NCI-H2227 treated with DMSO at 0.1 percent for 48 hours (cell line): Measurements from ENCODE around the gene TP53TG5.

Experiments used
- DNase-seq: peaks from one replicate; lab custom pipeline; 2025; lab: John Stamatoyannopoulos, UW

TP53TG5 gene

GRCh38 chr20:45345104-45345936 lies 32.8 kb downstream of the TP53TG5 start:
- no peak for DNase-seq

GRCh38 chr20:45344168-45344860 lies 33.8 kb downstream of the TP53TG5 start:
- DNase-seq = no peak

- DNase-seq = no peak
Observed at GRCh38 chr20:45343532-45344167, 34.5 kb downstream of the TP53TG5 start.

GRCh38 chr20:45342855-45343531 lies 35.1 kb downstream of the TP53TG5 start:
- DNase-seq = no peak

- DNase-seq = no peak
Observed at GRCh38 chr20:45341939-45342854, 35.9 kb downstream of the TP53TG5 start.

GRCh38 chr20:45341579-45341938 lies 36.6 kb downstream of the TP53TG5 start:
- no peak for DNase-seq

- DNase-seq = no peak
Observed at GRCh38 chr20:45340951-45341350, 37.2 kb downstream of the TP53TG5 start.

- no peak for DNase-seq
Observed at GRCh38 chr20:45340236-45340847, 37.8 kb downstream of the TP53TG5 start.

- no peak for DNase-seq
Observed at GRCh38 chr20:45339799-45340198, 38.3 kb downstream of the TP53TG5 start.

GRCh38 chr20:45339084-45339483 lies 39.0 kb downstream of the TP53TG5 start:
- no peak for DNase-seq

GRCh38 chr20:45338121-45339030 lies 39.7 kb downstream of the TP53TG5 start:
- no peak for DNase-seq

- no peak for DNase-seq
Observed at GRCh38 chr20:45337367-45338120, 40.6 kb downstream of the TP53TG5 start.

- no peak for DNase-seq
Observed at GRCh38 chr20:45336530-45337366, 41.4 kb downstream of the TP53TG5 start.

GRCh38 chr20:45330476-45330875 lies 47.6 kb downstream of the TP53TG5 start:
- no peak for DNase-seq

GRCh38 chr20:45329497-45330319 lies 48.4 kb downstream of the TP53TG5 start:
- no peak for DNase-seq

- no peak for DNase-seq
Observed at GRCh38 chr20:45328451-45328850, 49.7 kb downstream of the TP53TG5 start.

GRCh38 chr20:45325371-45325770 lies 52.8 kb downstream of the TP53TG5 start:
- DNase-seq = no peak
